HG03354 (cell line): ENCODE measurements around the gene CZIB.
"Not testable (repeated sequence)": the region's sequence is repeated elsewhere in the genome, so short reads cannot be mapped to it uniquely, and the experiment has no call there.

Experiments
- ATAC-seq: cut with Tn5 transposase; IDR thresholded peaks from one replicate; pipeline ENCODE4 v1.9.1; 2021; ENCODE audit warnings: mild to moderate bottlenecking; ENCODE audit not compliant: unreplicated experiment, poor library complexity, severe bottlenecking

The CZIB gene

DNA sequence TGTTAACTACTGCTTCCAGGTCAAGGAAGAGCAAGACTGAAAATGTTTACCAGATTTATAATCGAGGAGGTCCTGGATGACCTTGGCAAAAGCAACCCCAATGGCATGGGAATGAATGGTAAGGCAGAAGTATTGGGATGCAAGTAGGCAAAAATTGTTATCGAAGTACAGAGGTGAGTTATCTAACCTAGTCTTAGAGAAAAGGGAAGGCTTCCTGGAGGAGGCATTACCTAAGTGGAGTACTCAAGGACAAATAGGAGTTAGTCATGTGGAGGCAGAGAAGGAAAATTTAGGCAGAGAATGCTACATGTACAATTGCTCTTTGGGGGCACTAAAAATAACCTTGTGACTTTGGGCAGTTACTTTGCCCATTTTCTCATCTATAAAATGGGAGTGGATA is 21.4 kb upstream of the CZIB start:
- no peak for ATAC-seq

DNA sequence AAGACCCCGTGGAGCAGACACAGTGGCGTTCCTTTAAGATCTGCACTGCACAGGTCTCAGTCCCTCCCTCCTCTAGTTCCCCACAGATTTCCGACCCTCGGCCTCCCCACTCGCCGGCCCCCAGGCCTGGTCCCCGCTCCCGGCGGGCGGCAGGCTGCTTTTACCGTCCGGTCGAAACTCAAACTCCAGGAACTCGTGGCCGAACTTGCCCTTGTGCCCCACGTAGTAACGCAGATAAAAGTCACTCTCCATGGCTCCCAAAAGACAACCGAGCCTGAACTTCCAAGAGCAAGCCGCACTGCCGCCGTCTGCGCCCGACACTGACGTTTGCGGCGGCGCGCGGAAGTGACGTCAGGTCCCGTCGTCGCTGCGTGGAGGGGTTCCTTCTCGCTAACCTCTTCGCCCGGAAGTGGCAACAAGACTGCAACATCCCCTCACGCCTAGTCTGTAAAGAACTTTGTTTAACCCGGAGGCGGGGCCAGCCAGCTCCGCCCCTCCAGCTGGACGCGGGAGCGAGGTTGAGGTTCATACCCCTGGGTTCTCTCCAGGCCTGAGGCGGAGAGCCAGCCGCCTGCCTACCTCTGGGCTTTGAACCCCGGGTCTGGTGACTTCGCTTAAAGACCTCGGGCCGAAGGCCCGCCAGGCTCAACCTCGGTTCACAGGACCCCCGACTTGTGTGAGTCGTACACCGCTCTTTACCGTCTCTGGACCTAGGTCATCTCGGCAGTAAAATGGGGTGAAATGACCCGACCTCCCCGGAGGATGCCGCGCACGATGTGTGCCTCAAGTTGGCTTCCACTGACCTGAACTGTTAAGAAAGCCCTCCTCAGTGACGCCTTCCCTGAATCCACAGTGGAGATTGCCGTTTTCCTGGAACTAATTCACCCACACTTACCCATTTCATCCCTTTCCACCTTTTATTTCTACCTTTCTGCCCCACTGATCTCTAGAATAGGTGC is 18.0 kb upstream of the CZIB start, which contains the start of gene MAGOH:
Gene MAGOH (minus strand): TSS at position 322 of the 959 bp plus-strand sequence. CDS start 70 bp downstream, at position 252.
- peak; percentile 99 for ATAC-seq

DNA sequence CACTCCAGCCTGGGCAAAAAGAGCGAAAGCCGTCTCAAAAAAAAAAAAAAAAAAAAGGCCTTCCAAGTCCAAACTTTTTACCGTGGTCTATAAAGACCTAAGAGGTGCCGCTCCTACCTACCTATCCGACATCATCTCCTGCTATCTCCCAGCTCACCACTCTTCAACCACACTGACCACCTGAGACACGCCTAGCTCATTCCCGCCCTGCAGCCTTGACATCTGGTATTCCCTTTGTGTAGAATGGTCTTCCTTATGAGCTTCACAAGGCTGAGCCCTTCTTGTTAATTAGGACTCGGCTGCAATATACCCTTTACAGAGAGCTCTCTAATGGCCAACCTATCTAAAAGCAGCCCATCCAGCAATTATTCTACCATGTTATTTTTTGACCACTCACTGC is 17.2 kb upstream of the CZIB start:
- ATAC-seq, result no peak

DNA sequence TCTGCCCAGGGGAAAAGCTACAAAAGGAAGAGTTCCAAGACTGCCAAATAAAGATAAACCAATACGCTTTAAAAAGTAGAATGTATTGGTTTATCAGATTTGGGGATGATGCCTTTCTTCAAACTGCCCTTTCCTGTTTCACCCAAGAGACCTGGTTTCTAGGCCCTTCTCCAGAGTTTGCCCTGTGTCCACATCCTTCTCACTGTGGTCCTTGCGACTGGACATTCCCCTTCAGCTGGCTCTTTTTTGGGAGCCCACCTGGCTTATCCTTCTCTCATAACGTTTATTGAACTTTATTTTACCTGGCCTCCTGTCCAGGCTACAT is 490 bp upstream of the CZIB start:
- no peak for ATAC-seq

DNA sequence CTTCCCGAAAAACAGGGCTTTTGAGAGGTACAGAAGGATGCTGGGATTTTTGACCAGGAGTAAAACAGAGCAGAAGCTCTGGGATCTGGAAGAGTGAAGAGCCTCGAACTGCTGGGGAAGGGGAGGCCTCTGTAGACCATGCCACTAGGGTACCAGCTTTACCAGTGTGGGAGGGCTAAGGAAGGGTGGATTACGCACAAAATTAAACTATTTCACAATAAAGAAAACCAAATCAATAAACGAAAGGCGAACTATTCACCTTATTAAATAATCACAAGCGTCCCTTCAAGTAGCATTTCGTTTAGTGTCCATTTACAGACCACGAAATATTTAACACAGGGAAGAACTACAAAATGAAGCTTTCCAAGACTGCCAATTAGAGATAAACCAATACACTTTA is 723 bp downstream of the CZIB start:
- no peak for ATAC-seq

DNA sequence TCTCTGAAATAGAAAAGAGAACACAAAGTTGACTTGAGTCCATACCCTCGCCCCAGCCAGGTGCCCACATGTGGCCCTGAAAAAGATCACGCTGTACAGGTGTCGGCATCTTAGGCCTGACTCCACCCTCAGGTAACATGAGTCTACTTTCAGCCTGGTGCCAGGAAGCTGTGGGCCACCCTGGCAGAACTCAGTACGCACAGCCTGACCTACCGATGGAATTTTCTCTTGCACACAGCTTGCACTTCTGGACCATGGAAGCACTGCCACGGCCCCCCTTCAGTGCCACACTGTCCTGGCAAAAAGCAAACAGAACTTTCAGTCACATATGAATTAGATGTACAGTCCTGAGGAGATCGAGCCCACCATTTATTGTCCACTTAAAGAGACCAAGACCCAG is 2.2 kb downstream of the CZIB start:
- ATAC-seq, result no peak

DNA sequence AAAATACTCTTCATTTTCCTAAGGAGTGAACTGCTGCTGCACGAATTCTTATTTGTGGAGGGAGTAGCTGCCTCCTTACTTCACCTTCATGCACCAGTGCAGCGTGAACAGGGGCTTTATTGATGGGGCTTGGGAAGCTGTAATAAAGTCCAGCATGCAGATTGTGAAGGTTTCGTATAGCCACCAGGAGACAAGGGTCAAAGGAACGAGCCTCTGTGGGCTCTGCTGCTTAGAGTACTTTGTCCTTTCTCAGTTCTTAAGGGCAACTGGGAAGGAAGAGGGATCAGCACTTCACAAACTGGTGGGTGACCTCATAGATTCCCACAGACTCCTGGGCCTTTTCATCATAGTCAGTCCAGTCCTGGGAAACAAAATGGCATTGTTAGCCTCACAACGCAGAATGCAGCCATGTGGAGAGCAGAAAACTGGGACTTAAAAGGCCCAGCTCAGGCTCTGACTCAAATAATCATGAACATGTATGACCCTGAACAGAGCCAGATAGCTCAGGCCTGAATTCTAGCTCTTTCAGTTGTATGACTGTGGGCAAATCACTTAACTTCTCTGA is 6.0 kb downstream of the CZIB start:
- ATAC-seq, result no peak

DNA sequence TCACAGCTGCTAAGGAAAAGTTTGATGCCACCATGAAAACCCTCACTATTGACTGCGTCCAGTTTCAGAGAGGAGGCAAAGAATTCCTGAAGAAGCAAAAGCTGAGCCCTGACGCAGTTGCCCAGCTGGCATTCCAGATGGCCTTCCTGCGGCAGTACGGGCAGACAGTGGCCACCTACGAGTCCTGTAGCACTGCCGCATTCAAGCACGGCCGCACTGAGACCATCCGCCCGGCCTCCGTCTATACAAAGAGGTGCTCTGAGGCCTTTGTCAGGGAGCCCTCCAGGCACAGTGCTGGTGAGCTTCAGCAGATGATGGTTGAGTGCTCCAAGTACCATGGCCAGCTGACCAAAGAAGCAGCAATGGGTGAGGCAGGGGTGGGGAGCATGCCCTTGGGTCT is 9.5 kb downstream of the CZIB start:
- no peak for ATAC-seq

DNA sequence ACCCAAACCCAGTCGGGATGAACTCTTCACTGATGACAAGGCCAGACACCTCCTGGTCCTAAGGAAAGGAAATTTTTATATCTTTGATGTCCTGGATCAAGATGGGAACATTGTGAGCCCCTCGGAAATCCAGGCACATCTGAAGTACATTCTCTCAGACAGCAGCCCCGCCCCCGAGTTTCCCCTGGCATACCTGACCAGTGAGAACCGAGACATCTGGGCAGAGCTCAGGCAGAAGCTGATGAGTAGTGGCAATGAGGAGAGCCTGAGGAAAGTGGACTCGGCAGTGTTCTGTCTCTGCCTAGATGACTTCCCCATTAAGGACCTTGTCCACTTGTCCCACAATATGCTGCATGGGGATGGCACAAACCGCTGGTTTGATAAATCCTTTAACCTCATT is 10.1 kb downstream of the CZIB start:
- no peak for ATAC-seq

DNA sequence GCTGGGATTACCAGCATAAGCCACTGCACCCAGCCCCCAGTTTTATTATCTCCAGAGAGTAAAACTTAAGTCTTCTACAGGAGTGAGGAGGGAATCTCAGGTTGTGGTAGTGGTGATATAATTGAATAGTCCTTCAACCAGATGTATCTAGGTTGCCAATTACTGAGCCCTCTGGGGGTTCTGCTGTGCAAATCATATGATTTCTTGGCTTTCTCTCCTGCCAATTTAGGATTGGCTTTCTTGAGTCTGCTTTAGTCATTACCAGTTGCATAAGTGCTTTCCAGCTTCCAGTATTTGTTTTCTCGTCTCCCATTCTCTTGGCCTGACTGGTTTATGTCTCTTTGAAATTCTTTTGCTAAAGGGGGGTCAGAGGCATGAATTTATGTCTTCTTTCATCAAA is 12.7 kb downstream of the CZIB start:
- ATAC-seq, result no peak

DNA sequence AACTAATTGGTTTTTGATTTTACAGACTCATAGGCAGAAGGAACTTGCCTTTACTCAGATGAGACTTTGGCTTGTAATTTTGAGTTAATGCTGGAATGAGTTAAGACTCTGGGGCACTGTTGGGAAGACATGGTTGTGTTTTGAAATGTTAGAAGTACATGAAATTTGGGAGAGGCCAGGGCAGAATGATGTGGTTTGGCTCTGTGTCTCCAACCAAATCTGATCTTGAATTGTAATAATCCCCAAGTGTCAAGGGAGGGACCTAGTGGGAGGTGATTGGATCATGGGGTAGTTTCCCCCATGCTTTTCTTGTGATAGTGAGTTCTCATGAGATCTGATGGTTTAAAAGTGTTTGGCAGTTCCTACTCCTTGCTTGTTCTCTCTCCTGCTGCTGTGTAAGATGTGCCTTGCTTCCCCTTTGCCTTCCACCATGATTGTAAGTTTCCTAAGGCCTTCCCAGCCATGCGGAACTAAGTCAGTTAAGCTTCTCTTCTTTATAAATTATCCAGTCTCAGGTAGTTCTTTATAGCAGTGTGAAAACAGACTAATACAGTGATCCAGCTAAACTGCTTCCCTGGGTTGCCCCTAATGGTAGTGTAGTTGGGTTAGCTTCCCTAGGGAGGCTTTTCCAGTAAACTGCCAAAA is 13.6 kb downstream of the CZIB start:
- ATAC-seq, result no peak

DNA sequence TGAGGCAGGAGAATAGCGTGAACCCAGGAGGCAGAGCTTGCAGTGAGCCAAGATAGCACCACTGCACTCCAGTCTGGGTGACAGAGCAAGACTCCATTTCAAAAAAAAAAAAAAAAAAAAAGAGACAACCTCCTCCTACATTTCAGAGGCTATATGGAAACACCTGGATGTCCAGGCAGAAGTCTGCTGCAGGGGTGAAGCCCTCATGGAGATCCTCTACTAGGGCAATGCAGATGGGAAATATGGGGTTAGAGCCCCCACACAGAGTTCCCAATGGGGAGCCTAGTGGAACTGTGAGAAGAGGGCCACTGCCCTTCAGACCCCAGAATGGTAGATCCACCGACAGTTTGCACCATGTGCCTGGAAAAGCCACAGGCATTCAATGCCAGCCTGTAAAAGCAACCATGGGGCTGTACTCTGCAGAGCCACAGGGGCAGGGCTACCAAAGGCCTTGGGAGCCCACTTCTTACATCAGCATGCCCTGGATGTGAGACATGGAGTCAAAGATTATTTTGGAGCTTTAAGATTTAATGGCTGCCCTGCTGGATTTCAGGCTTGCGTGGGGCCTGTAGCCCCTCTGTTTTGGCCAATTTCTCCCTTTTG is 14.2 kb downstream of the CZIB start:
- ATAC-seq, result not testable (repeated sequence)

DNA sequence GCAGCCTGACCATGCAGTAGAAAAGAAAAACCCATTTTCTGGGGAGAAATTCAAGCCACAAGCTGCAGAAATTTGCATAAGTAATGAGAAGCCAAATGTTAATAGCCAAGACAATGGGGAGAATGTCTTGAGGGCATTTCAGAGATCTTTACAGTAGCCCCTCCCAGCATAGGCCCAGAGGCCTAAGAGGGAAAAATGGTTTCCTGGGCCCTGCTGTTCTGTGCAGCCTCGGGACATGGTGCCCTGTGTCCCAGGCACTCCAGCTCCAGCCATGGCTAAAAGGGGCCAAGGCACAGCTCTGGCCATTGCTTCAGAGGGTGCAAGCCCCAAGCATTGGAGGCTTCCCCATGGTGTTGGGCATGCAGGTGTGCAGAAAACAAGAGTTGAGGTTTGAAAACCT is 14.9 kb downstream of the CZIB start:
- not testable (repeated sequence) for ATAC-seq

DNA sequence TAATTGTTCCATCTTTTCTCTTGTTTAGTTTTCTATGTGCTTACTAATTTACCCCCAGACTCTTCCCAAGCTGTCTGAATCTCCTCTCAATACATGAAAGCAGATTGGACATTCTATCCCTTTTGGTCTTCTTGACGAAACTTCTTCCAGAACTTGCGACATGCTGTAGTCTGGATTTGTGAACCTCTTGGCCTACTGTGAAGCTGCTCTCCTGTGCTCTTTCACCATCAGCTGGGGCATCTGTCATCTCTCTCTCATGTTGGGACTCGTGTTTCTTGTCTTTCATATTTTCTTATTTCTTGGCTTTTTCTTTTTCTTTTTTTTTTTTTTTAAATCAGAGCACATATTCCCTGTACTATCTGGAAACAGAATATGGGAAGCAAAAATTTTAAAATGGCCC is 17.0 kb downstream of the CZIB start:
- no peak for ATAC-seq

DNA sequence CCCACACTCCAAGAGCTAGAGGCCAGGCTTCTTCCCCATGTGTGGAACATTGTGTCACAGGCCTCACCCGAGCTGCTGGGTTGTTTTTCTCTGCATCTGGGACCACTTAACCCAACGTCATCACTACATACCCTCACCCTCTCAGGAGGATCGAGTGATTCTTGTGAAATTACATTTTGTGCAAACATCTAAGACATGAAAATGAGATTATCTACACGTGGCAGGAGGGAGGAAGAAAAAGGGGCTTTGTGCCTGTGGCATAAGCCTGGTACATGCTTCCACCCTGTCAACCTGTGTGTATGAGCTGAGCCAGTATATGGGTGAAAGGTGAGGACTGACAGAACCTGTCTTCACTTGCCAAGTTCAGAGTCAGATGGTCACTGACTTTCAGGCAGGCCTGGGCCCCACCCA is 22.2 kb downstream of the CZIB start:
- no peak for ATAC-seq

DNA sequence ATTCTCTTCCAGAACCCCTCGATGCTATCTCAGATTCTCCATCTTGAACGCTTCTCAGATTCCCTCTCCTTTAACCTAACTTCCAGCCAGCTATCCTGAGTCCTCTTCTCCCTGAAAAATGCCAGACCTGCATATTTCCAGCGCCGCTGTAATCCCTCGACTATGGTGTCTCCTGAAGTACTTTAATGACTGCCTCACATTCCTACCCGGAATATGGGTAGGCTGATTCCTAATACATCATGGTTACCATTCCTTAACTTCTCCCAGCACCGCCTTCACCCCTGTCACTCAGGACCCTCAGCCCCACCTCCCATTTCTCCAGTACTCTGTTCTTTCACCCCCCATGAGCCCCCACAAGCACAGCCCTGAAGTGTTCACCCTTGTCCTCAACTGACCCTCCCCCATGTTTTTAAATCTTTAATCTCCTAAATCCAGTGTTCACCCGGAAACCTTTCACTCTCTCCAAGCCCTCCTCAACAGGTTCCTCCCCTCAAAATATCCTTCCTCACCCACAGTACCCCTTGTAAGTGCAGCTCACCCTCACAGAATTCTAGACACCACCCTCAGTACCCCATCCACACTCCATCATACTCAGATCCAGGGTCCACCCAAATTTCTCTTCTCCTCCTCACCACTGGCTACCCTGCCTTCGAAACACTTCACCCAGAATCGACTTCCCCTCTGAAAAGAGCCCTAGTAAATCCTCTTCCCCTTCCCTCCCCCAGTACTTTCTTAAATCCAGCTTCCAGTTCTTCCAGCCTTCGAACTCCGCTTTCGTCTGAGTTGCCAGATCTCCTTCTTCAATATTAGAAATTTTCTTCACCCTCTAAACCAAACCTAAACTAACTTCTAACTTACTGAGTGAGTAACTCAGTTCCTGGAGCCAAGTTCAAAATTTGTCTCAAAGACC is 22.9 kb downstream of the CZIB start:
- no peak for ATAC-seq

DNA sequence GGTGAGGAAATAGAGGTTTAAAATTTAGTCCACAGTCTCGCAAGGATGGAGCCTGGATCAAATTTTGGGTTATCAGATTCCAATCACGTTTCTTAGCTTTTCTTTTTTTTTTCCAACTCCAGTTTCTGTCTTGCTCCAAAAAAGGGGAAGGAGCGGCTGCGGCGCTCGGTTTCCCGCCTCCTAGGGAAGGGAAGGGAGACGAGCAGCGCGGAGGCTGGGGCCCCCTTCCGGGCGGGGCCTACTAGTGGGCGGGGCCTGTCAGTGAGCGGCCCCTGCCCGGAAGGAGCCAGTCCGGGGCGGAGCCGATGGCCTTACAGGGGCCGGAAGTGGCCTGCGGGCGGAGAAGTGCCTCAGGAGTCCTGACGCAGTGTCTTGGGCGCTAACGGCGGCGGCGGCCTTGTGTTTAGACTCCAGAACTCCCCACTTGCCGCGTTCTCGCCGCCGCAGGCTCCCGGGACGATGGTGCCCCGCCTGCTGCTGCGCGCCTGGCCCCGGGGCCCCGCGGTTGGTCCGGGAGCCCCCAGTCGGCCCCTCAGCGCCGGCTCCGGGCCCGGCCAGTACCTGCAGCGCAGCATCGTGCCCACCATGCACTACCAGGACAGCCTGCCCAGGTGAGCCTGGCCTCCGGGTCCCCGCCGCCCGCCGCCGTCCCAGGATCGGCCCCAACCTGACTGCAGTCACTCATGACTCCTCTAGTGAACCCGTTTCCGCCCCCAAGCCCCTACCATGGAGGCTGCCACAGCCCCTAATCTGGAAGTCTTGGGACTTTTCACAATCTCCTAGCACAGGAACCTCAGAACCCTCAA is 23.7 kb downstream of the CZIB start, which contains the start of gene CPT2:
Gene CPT2 (plus strand): TSS at position 340 of the 806 bp plus-strand sequence. CDS start 120 bp downstream, at position 460.
- ATAC-seq, result peak; percentile 100

DNA sequence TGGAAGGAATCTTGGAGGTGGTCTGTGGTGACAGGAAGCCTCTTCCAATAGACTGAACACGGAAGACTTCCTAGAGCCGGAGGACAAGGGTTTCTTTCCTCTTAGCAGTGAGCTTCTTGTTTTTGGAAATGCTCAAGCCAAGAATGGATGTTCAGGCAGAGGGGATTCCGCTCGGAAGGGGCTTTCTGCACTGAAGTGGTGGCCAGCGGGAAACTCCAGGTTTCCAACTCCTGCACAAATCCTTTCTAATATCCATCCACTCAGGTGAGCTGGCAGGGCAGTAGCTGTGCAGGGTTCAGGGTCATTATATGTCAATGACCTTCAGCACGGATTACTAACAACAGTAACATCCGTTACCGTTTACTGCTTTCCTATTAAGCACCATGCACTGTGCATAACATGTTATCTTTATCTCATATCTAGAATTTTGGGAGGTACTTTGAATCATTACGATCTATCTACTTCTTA is 24.4 kb downstream of the CZIB start:
- peak; percentile 19 for ATAC-seq
